ENCODE measurements around the gene PTGER4.

GRCh38 chr5:40679148-40679912 is 385 bp upstream of the PTGER4 start:
- no peak for TF ChIP-seq CTCF (IDR thresholded peaks at IDR 0.05; ENCODE audit: borderline replicate concordance, extremely low read depth, low read length, poor library complexity, severe bottlenecking)
- TF ChIP-seq EZH2 (IDR thresholded peaks at IDR 0.05; ENCODE audit: borderline replicate concordance, low read depth, low read length, severe bottlenecking): no peak
